Astrocyte (in vitro differentiated cells and primary cell): ENCODE measurements around the gene LRRN1.

ENCODE experiments used
- EZH2 ChIP-seq: IDR thresholded peaks from 2 replicates; pipeline ENCODE4 v1.6.1; 2012; ENCODE audit warnings: mild to moderate bottlenecking, low read length, inconsistent platforms; ENCODE audit not compliant: insufficient read depth
- TF ChIP-seq, protein P1 (sequence below): IDR thresholded peaks from 2 replicates; pipeline ENCODE4 v1.5.1; 2011; ENCODE audit warnings: low read depth, mild to moderate bottlenecking, inconsistent platforms, low read length, moderate library complexity; ENCODE audit not compliant: insufficient read depth

DNA sequence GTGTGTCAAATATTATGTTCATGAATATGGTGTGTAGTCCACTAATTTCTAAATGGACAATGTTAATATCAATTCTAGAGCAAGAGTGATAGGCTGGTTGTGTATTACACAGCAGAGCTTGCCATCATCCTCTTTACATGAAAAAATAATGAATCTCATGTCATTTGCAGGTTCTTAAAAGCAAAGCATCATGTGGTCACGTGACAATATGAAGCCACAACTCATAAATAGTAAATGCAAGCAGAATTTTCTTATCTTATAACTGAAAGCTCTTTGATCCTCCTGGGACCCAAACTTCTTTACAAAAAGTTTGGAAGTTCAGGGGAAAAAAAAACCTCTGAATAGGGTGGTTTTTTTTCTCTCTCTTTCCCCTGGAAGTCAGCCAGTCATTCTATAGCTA, 26.9 kb upstream of the LRRN1 start:
- TF ChIP-seq, protein P1, sequence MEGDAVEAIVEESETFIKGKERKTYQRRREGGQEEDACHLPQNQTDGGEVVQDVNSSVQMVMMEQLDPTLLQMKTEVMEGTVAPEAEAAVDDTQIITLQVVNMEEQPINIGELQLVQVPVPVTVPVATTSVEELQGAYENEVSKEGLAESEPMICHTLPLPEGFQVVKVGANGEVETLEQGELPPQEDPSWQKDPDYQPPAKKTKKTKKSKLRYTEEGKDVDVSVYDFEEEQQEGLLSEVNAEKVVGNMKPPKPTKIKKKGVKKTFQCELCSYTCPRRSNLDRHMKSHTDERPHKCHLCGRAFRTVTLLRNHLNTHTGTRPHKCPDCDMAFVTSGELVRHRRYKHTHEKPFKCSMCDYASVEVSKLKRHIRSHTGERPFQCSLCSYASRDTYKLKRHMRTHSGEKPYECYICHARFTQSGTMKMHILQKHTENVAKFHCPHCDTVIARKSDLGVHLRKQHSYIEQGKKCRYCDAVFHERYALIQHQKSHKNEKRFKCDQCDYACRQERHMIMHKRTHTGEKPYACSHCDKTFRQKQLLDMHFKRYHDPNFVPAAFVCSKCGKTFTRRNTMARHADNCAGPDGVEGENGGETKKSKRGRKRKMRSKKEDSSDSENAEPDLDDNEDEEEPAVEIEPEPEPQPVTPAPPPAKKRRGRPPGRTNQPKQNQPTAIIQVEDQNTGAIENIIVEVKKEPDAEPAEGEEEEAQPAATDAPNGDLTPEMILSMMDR, result no peak
- TF ChIP-seq EZH2, result no peak
